MG63 (cell line): ENCODE measurements around the gene HIBADH. TPM values are rescaled to one million over a fixed set of nuclear protein-coding genes. Genes with fewer than 3 reads are reported as not detected.

Source experiments
- DNase-seq: peaks from one replicate; pipeline ENCODE4 v3.0.0-alpha.2; 2020
- H3K27me3 ChIP-seq: fragments of 250-450 bp; sonication (Bioruptor Pico); 2 replicates; pipeline ENCODE4 v1.5.1; 2020; ENCODE audit warnings: mild to moderate bottlenecking, moderate library complexity
- H3K36me3 ChIP-seq: fragments of 250-450 bp; sonication (Bioruptor Pico); 2 replicates; pipeline ENCODE4 v1.5.1; 2020; ENCODE audit warnings: mild to moderate bottlenecking, moderate library complexity
- H3K4me3 ChIP-seq: fragments of 250-450 bp; sonication (Bioruptor Pico); 2 replicates; pipeline ENCODE4 v1.5.1; 2020; ENCODE audit warnings: mild to moderate bottlenecking, moderate library complexity
- H3K9me3 ChIP-seq: fragments of 250-450 bp; sonication (Bioruptor Pico); 2 replicates; pipeline ENCODE4 v1.5.1; 2020; ENCODE audit warnings: mild to moderate bottlenecking, moderate library complexity
- total RNA-seq: library from RNA; depleted of rRNA; stranded (reverse); fragments of >200 nt; shearing (Covaris generic); gene quantifications from 2 replicates; pipeline ENCODE4 v1.2.3, GENCODE V29; 2014; ENCODE audit warnings: low replicate concordance

The HIBADH gene
- total RNA-seq, 1 experiment from 2014 or later: 19.0 TPM

DNA sequence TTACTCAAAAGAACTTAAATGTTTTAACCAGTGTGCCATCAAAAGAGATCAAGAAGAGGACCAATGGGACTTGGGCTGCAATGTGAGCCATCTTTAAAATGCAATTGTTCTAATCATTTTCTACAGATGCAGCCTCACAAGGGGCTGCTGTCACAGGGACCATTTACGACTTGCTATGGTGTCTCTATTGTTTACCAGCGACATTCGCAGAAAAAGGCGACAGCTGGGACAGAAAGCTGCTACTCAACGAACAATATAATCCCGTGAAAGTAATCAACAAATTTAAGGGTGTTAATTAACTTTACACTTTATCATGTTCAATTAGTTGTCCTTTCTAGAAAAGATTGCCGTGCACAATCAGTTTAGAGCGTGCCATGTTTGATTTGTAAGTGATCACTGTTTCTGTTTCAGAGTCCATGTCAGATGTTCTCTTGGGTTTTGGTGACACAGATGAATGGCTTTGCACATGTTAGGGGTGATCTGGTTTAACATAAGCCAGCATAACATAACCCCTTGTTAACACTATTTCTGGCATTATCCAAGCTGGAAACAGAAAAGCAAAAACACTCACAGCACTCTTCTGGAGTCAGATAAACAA is 110.8 kb downstream of the HIBADH start:
- H3K9me3 ChIP-seq: no peaks in the 10 kb centered on the region
- DNase-seq: no peak
- no peaks in the 10 kb centered on the region for H3K36me3 ChIP-seq
- H3K4me3 ChIP-seq: no peak overlapping the region
- no peaks in the 10 kb centered on the region for H3K27me3 ChIP-seq

DNA sequence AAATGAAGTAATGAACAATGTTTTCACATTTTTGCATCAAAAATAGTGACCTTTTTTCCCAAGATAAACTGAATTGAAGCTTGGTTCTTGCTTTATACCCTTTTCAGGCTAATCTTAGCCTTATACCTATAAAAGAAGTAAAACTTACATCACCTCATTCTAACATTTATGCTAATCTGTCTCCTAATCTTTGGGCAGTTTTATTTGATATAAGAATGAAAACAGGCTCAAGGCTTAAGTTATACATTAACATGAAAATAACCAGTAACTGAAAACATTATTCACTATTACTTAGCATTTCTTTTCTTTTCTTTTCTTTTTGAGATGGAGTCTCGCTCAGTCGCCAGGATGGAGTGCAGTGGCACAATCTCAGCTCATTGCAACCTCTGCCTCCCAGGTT is 113.1 kb downstream of the HIBADH start:
- Histone ChIP-seq H3K4me3 (no peak overlapping the region), H3K9me3 (no peaks in the 10 kb centered on the region), H3K27me3 (no peaks in the 10 kb centered on the region), H3K36me3 (no peaks in the 10 kb centered on the region)
- no peak for DNase-seq

DNA sequence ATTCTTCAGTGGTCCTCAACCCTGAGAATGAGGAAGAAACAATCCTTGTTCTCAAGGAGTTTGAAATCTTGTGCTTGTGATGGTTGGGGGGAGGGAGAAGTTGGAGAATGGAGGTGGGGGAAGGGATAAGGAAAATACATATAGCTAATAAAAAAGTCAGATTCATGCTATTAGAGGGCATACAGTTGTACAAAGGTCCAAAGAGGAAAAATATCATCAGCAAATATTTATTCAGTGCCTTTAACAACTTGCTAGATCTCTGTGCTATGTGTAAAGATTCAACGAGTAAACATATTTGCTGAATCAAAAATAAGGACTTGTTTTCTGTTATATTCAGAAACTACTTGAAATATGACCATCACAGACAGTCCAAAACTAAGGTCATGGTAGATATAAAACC is 114.4 kb downstream of the HIBADH start:
- Histone ChIP-seq H3K9me3 (no peaks in the 10 kb centered on the region), H3K4me3 (no peak overlapping the region), H3K36me3 (no peaks in the 10 kb centered on the region), H3K27me3 (no peaks in the 10 kb centered on the region)
- DNase-seq: no peak

DNA sequence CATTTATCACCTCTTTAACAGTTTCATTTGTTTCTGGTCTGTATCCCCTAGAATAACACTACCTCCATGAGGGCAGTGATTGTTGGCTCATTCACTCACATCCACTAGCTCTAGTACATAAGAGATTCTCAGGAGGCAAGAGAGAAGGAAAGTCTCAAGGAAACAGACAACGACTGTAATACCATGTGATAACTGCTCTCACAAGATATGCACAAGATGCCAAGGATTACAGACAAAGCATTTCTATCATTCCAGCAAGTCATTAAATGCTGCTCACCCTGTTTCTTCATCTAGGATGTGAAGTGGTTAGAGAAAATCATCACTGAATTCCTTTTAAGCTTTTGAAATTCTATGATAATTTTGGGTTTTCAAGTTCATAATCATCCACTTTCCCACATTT is 115.3 kb downstream of the HIBADH start:
- Histone ChIP-seq H3K36me3 (no peaks in the 10 kb centered on the region), H3K27me3 (no peaks in the 10 kb centered on the region), H3K9me3 (no peaks in the 10 kb centered on the region), H3K4me3 (no peak overlapping the region)
- DNase-seq: no peak

DNA sequence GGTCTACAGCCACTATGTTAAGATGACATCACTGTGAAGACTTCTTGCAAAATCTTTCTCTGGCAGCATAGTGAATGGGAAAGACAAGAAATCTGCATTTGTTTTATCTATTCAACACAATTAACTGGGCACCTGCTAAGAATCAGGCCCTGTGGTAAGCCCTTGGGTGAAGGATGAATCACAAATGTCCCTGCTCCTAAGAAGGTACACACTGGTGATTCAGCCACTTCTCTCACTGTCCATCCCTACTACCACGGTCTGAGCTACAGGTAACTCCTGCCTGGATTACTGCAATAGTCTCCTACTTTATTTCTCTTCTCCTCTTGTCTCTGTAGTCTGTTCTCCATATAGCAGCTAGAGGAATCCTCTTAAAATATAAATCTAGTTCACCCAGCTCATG is 116.1 kb downstream of the HIBADH start:
- Histone ChIP-seq H3K4me3 (no peak overlapping the region), H3K27me3 (no peaks in the 10 kb centered on the region), H3K36me3 (peaks cover 5% of the 10 kb centered on the region), H3K9me3 (no peaks in the 10 kb centered on the region)
- no peak for DNase-seq

DNA sequence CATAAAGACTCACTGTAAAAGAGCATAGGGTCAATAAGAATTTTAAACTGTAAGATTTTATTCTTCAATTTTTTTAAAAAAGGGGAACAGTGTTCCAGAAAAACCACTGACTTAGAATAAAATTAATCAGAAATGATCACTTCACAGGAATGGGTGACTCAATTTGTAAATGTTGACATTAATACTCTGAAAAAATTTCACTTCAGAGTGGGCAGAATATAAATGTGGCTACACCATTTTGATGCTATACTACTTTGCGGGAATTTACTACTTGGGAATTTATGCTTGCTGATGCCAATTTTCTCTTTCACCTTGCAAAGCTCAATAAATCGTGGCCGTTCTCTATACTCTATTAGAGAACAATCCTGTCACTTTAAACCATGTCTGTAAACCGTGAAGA is 126.9 kb downstream of the HIBADH start:
- no peaks in the 10 kb centered on the region for H3K9me3 ChIP-seq
- no peak for DNase-seq
- no peaks in the 10 kb centered on the region; the same call in 1 of the 2 replicates for H3K36me3 ChIP-seq
- H3K4me3 ChIP-seq: no peak overlapping the region
- no peaks in the 10 kb centered on the region for H3K27me3 ChIP-seq

DNA sequence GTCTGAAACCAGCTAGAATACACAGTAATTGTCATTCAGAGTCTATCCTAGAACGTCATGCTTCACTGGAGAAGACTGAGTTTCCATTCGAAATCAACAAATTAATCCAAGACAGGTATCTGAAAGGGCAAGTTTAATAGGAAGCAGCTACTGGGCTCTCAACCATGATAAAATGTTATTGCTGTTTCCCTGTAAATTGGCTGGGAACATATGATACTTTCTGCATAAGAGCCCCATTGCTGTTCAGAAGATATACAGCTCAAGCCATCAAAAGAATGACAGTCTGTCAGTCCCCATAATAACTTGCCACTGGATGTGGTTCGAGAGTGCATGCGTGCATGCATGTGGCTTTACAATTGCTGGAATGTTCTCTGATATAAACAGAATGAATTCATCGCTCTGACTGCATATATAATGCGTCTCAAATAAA is 129.0 kb downstream of the HIBADH start:
- DNase-seq: no peak
- Histone ChIP-seq H3K36me3 (peaks cover 10% of the 10 kb centered on the region), H3K9me3 (peaks cover 5% of the 10 kb centered on the region; the same call in 1 of the 2 replicates), H3K4me3 (no peak overlapping the region), H3K27me3 (no peaks in the 10 kb centered on the region)

DNA sequence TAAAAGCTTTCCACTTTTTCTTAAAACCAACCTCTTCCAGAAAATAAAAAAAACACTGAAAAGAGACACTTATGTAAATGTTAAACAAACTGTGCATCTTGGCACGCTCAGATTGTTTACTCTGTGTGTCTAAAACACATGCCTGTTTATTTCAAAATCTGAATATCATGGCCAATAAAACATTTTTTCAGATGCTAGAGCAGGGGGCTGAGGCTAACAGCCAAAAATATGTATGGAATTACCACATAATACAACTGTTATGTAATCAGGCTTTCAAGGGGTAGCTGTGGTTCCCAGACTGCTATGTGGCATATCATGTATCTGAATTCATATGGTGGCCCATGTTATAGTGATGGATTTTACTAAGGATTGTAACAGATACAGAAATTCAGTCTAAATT is 130.4 kb downstream of the HIBADH start:
- DNase-seq: no peak
- Histone ChIP-seq H3K4me3 (no peak overlapping the region), H3K27me3 (no peaks in the 10 kb centered on the region), H3K36me3 (peaks cover 14% of the 10 kb centered on the region), H3K9me3 (peaks cover 5% of the 10 kb centered on the region; the same call in 1 of the 2 replicates)

DNA sequence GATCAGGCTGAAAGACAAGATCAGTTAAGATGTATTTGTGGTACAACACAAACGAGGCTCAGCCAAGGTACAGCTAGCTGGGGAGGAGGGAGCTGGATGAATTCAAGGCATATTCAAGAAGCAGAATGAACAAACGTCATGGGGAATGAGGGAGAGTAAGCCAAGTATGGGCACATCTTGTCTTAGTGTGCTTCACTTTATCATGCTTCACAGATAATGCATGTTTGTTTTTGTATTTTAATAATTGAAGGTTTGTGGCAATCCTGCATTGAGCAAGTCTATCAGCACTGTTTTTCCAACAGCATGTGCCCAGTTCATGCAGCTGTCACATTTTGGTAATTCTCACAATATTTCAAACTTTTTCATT is 135.4 kb downstream of the HIBADH start:
- Histone ChIP-seq H3K4me3 (no peak overlapping the region), H3K27me3 (no peaks in the 10 kb centered on the region), H3K9me3 (peaks cover 5% of the 10 kb centered on the region; the same call in 1 of the 2 replicates), H3K36me3 (peaks cover 23% of the 10 kb centered on the region)
- DNase-seq: no peak

DNA sequence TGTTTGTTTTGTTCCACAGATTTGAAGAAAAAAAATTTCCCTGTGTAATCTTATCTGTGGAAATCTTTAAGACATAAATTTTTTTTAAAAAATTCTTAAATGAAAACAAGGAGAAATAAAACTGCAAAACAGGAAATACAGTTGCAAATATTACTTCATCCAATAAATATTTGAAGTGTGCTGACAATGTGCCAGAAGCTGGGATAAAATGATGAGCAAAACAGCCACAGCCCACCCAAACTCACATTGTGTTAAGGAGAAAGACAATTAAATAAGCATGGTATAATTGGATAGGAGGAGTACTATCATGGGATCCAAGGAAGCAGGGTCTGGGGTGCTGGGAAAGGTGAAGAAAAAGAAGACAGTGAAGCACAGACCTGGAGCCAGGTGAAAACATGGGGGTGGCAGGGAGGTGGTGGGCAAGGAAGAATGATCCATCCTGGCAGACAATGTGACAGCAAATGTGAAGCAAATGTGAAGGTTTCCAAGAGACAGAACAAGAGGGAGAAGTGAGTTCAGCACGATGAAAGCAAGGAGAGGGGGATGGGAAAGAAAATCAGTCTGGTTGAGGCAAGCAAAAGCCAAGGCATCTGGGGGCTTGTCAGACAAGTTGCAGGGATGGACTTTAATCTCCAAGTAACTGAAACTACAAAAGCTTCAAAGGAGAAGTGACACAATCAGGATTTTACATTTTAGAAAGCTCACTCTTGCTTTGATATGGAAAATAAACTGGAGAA is 135.9 kb downstream of the HIBADH start:
- DNase-seq: no peak
- H3K9me3 ChIP-seq: peaks cover 5% of the 10 kb centered on the region; the same call in 1 of the 2 replicates
- no peak overlapping the region for H3K4me3 ChIP-seq
- no peaks in the 10 kb centered on the region for H3K27me3 ChIP-seq
- peaks cover 23% of the 10 kb centered on the region for H3K36me3 ChIP-seq

DNA sequence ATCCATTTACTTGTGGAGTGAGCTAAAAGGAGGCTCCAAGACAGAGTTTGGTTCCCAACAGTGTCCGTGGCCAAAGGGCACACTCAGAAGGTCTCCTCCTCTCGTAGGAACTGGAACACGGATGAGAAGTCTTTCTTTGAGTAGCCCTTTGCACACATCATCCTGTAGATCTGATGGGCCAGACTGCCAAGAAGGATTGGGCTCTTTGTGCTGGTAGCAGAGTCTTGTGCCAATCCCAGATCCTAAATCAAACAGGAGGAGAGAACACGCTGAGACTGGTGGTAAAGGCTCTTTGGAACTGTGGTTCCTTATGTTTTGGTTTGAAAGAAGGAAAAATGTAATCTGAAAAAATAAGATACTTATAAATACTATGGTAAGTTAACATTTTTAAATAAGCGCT is 136.6 kb downstream of the HIBADH start:
- no peak overlapping the region for H3K4me3 ChIP-seq
- peaks cover 23% of the 10 kb centered on the region for H3K36me3 ChIP-seq
- H3K27me3 ChIP-seq: no peaks in the 10 kb centered on the region
- no peak for DNase-seq
- peaks cover 5% of the 10 kb centered on the region; the same call in 1 of the 2 replicates for H3K9me3 ChIP-seq

DNA sequence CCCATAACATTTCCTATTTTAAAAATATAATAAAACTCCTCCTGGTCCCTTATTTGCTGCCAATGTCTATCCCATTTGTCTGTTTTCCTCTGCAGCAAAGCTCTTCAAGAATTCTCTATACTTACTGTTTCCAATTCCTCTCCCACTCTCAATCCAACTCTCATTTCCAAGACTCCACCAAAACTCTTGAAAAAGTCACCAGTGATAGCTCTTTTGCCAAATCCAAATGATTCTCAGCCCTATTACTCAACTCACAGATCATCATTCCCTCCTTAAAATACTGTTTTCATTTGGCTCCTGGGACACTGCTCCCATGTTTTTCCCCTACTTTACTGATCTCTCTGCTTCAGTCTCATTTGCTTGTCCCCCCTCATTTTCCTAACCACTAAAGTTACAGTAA is 139.4 kb downstream of the HIBADH start:
- DNase-seq: no peak
- Histone ChIP-seq H3K4me3 (no peak overlapping the region), H3K36me3 (peaks cover 9% of the 10 kb centered on the region), H3K27me3 (no peaks in the 10 kb centered on the region), H3K9me3 (no peaks in the 10 kb centered on the region)

DNA sequence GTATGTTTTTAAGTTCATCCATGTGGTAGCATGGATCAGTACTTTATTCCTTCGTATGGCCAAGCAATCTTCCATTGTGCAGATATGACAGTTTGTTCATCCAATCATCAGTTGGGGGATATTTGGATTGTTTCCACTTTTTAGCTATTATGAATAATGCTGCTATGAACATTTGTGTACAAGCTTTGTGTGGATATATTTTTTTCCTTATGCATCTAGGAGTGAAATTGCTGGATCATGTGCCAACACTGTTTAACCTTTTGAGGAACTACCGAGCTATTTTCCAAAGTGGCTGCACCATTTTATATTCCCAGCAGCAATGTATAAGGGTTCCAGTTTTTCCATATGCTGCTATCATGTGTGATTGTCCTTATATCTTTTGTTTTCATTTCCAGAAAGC is 140.1 kb downstream of the HIBADH start:
- no peak for DNase-seq

DNA sequence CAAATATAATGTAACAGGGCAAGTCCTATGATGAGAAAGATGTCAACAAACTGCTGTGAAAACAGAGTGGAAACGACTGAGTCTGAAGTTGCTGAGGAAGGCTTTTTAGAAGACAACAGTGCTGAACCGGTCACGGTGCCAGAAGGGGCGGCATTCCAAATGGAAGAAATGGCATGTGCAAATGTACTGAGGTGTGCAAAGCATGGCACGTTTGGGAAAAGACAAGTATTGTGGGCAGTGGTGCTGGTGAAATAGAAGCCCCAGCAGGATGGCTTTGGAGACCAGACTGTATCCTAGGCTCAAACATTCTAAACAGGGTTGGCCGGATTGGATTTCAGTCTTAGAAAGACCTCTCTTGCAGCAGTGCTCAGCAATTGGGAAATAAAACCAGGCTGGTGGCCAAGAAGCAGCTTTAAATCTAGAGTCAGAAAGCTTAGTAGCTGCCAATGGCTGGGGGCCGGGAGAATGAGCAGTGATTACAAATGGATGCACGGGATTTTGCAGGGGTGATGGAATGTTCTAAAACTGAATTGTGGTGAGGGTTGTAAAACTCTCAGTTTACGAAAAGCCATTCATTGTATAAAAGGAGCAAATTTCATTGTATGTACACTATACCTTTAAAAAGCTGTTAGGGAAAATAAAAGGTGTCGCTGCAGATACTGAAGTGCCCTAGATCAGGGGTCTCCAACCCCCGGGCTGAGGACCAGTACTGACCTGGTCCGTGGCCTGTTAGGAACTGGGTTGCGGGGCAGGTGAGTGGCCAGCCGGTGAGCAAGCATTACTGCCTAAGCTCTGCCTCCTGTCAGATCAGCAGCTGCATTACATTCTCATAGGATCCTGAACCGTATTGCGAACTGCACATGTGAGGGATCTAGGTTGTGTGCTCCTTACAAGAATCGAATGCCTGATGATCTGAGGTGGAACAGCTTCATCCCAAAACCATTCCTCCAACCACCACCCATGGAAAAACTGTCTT is 141.6 kb downstream of the HIBADH start:
- H3K9me3 ChIP-seq: no peaks in the 10 kb centered on the region
- peaks cover 7% of the 10 kb centered on the region for H3K36me3 ChIP-seq
- peak; percentile 51 for DNase-seq
- no peaks in the 10 kb centered on the region for H3K27me3 ChIP-seq
- no peak overlapping the region for H3K4me3 ChIP-seq

More for the DNA sequence above, 140.1 kb downstream of the HIBADH start:
- Histone ChIP-seq H3K9me3 (no peaks in the 10 kb centered on the region), H3K27me3 (no peaks in the 10 kb centered on the region), H3K36me3 (peaks cover 9% of the 10 kb centered on the region), H3K4me3 (no peak overlapping the region)

DNA sequence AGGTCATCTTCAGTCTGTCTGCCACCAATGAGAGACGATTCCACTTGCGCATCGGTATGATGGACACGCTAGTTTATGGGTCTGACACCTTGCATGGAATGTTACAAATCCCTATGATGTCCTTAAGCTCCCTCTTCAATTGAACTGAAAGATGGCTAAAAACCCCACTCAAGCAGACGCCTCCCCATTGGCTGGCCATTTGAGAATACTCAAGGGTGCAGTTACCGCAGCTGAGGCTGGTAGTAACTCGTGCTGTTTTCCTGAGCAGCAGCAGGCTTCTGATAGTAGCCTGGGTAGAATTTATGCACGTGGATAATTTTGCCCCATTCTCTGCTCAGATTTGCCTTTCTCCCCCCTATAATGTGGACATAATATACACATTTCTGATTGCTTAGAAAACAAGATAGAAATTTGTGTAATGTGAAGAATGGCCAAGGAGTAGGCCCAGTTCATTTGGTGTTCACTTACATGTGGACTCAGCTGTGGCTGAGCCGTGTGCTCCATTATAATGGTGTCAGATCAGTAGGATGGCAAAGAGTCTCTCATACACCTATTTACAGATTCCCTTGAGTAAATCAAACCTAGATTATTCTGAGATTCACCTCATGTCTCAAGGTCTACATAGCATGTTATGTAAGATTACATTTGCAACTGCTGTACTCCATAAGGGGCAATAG is 142.8 kb downstream of the HIBADH start:
- H3K36me3 ChIP-seq: peaks cover 4% of the 10 kb centered on the region
- no peak for DNase-seq
- no peak overlapping the region for H3K4me3 ChIP-seq
- no peaks in the 10 kb centered on the region for H3K9me3 ChIP-seq
- no peaks in the 10 kb centered on the region for H3K27me3 ChIP-seq

DNA sequence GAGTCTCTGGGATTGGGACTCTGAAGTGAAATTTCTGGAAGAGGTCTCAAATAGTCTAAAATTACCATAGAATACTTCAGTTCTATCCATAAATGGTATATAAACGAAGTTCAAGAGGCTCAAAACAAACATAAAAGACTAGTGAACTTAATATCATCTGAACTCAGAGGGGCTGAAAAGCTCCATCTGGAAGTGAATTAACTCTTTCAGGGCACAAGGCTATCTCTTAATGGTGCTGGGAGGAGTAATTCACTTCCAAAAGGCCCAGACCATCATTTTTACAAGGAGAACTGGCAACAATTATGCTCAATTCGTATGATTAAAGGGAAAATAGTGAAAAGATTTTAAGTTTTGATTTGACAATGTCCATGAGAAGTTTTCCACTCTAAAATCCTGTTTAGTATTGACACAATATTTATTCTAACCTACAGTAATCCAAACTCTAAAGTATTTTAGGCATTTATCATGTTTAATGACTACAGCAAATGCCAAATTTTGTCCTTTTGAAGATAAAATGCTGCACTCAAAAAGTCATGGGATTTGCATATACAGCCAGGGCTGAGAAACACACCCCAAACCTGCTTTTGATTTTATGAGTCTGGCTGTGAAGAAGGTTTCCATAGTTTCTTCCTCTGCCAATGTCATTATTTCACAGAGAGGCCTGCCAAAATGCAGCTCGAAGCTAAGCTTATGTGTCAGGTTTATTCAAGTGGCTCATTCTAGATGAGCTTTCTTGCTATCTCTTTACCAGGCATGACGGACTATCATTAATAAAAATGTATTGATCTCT is 143.9 kb downstream of the HIBADH start:
- Histone ChIP-seq H3K27me3 (no peaks in the 10 kb centered on the region), H3K4me3 (no peak overlapping the region), H3K9me3 (no peaks in the 10 kb centered on the region), H3K36me3 (no peaks in the 10 kb centered on the region)
- no peak for DNase-seq
